IMR-90 (cell line): ENCODE data around the gene ADAMTS6. TPM values are rescaled to one million over a fixed set of nuclear protein-coding genes. Genes with fewer than 3 reads are reported as not detected.
"Not testable (repeated sequence)": the region's sequence is repeated elsewhere in the genome, so short reads cannot be mapped to it uniquely, and the experiment has no call there.

ENCODE experiments used
- ATAC-seq: fragments of 200-7000 bp; cut with Tn5 transposase; 2 replicates; pipeline ENCODE4 v1.9.1; 2020; ENCODE audit warnings: low read depth, mild to moderate bottlenecking, moderate library complexity
- BruUV-seq: library from RNA; stranded (reverse); fragments of 400-500 nt; replicated peaks from 2 replicates; lab custom pipeline; 2021; lab: Mats Ljungman, UMichigan
- CTCF ChIA-PET: fragments of 300-600 bp; formaldehyde crosslinking; extraction: SDS; loops from one replicate; lab custom pipeline; 2021; ENCODE audit warnings: antibody characterized with exemption; lab: Yijun Ruan, JAX
- POLR2A ChIA-PET: fragments of 300-600 bp; sonication (Branson Sonifier 250); formaldehyde crosslinking; loops from one replicate; lab custom pipeline; 2022; ENCODE audit warnings: antibody characterized with exemption; ENCODE audit not compliant: unreplicated experiment; lab: Charles Lee
- DNase-seq: peaks from one replicate; pipeline ENCODE4 v3.0.0; 2013
- H2AFZ ChIP-seq: replicated peaks from 2 replicates; pipeline ENCODE3; 2013; ENCODE audit warnings: low read length, mild to moderate bottlenecking; ENCODE audit not compliant: poor library complexity
- H2AK5ac ChIP-seq: 2 replicates; pipeline ENCODE4 v1.6.1; 2013; ENCODE audit warnings: low read depth, low read length, inconsistent platforms
- H2AK9ac ChIP-seq: replicated peaks from 2 replicates; pipeline ENCODE3; 2013; ENCODE audit warnings: mild to moderate bottlenecking, low read depth, low read length, moderate library complexity; ENCODE audit not compliant: poor library complexity
- H2BK120ac ChIP-seq: 2 replicates; pipeline ENCODE4 v1.6.1; 2013; ENCODE audit warnings: low read depth, low read length, inconsistent platforms
- H2BK15ac ChIP-seq: 3 replicates; pipeline ENCODE4 v1.6.1; 2013; ENCODE audit warnings: low read depth, low read length, inconsistent platforms
- H2BK20ac ChIP-seq: 2 replicates; pipeline ENCODE4 v1.6.1; 2013; ENCODE audit warnings: low read depth, mild to moderate bottlenecking, inconsistent platforms, low read length, moderate library complexity
- H2BK5ac ChIP-seq: 2 replicates; pipeline ENCODE4 v1.6.1; 2013; ENCODE audit warnings: mild to moderate bottlenecking, low read depth, low read length, inconsistent platforms; ENCODE audit not compliant: poor library complexity, severe bottlenecking
- H3K14ac ChIP-seq: replicated peaks from 2 replicates; pipeline ENCODE4 v1.6.1; 2013; ENCODE audit warnings: low read depth, low read length, inconsistent platforms
- H3K18ac ChIP-seq: 2 replicates; pipeline ENCODE4 v1.6.1; 2013; ENCODE audit warnings: low read depth, low read length, control low read depth
- H3K23ac ChIP-seq: 2 replicates; pipeline ENCODE4 v1.6.1; 2013; ENCODE audit warnings: low read depth, low read length, inconsistent platforms
- H3K27ac ChIP-seq: 2 replicates; pipeline ENCODE4 v1.5.1; 2013; ENCODE audit warnings: mild to moderate bottlenecking, control low read depth, low read length; ENCODE audit not compliant: insufficient read depth
- H3K27me3 ChIP-seq: 2 replicates; pipeline ENCODE4 v1.6.1; 2013; ENCODE audit warnings: low read length; ENCODE audit not compliant: control insufficient read depth, insufficient read depth
- H3K36me3 ChIP-seq: 2 replicates; pipeline ENCODE4 v1.6.1; 2013; ENCODE audit warnings: low read length, mixed read lengths; ENCODE audit not compliant: control insufficient read depth, insufficient read depth
- H3K4ac ChIP-seq: 2 replicates; pipeline ENCODE4 v1.6.1; 2013; ENCODE audit warnings: low read depth, low read length, inconsistent platforms
- H3K4me1 ChIP-seq: 2 replicates; pipeline ENCODE4 v1.6.1; 2013; ENCODE audit warnings: low read length, mixed read lengths; ENCODE audit not compliant: control insufficient read depth, insufficient read depth
- H3K4me2 ChIP-seq: 2 replicates; pipeline ENCODE4 v1.6.1; 2013; ENCODE audit warnings: low read depth, mild to moderate bottlenecking, control low read depth, low read length, moderate library complexity
- H3K4me3 ChIP-seq: 2 replicates; pipeline ENCODE4 v1.5.1; 2013; ENCODE audit warnings: low read depth, mild to moderate bottlenecking, control low read depth, low read length, moderate library complexity; ENCODE audit not compliant: insufficient read depth
- H3K56ac ChIP-seq: 2 replicates; pipeline ENCODE4 v1.6.1; 2013; ENCODE audit warnings: low read length, inconsistent platforms; ENCODE audit not compliant: insufficient read depth; ENCODE audit errors: extremely low read depth
- H3K79me1 ChIP-seq, 2 experiments: 2 replicates each; pipeline ENCODE4 v1.6.1; 2013; ENCODE audit warnings: low read length in 2 of 2, inconsistent platforms in 1 of 2, low read depth in 1 of 2
- H3K9ac ChIP-seq: 2 replicates; pipeline ENCODE4 v1.6.1; 2013; ENCODE audit warnings: low read depth, low read length, control low read depth
- H3K9me1 ChIP-seq: 2 replicates; pipeline ENCODE4 v1.6.1; 2013; ENCODE audit warnings: low read length, inconsistent platforms; ENCODE audit not compliant: insufficient read depth
- H3K9me3 ChIP-seq: 2 replicates; pipeline ENCODE4 v1.6.1; 2013; ENCODE audit warnings: low read length; ENCODE audit not compliant: control insufficient read depth, insufficient read depth
- H4K20me1 ChIP-seq: 2 replicates; pipeline ENCODE4 v1.6.1; 2013; ENCODE audit warnings: low read length, inconsistent platforms; ENCODE audit not compliant: insufficient read depth
- H4K5ac ChIP-seq: 2 replicates; pipeline ENCODE4 v1.6.1; 2013; ENCODE audit warnings: mild to moderate bottlenecking, low read depth, low read length, control low read depth
- H4K8ac ChIP-seq, 2 experiments: 2 replicates each; pipeline ENCODE4 v1.6.1; 2013; ENCODE audit warnings: low read depth in 2 of 2, low read length in 2 of 2, control low read depth in 1 of 2, inconsistent platforms in 1 of 2
- H4K91ac ChIP-seq: 2 replicates; pipeline ENCODE4 v1.6.1; 2013; ENCODE audit warnings: low read depth, low read length, inconsistent platforms; ENCODE audit not compliant: insufficient read depth
- MXI1 ChIP-seq: IDR thresholded peaks from 2 replicates; pipeline ENCODE4 v1.6.1; 2012; ENCODE audit warnings: low read depth, mild to moderate bottlenecking, low read length, moderate library complexity, borderline replicate concordance
- SMC3 ChIP-seq: fragments of 150-350 bp; IDR thresholded peaks from 2 replicates; pipeline ENCODE4 v1.6.1; 2016; ENCODE audit warnings: low read depth, mild to moderate bottlenecking, antibody characterized with exemption, low read length, moderate library complexity
- WGBS, 2 experiments: methylation state at CpG; one replicate each; pipeline versions ENCODE4 v1.1.5 to v1.1.7; 2013; ENCODE audit warnings: missing lambda C conversion rate in 2 of 2; ENCODE audit not compliant: insufficient read length in 1 of 2; ENCODE audit errors: extremely low coverage in 2 of 2; 5-methylcytosine and 5-hydroxymethylcytosine counted together
- dilution Hi-C: fragments of 300-500 bp; cut with HindIII; formaldehyde crosslinking; loops from one replicate; pipeline ENCODE4 v1.14.3; 2018; ENCODE audit warnings: low sequenced_read_pairs; ENCODE audit not compliant: unreplicated experiment
- in situ Hi-C: fragments of 300-500 bp; cut with MboI; formaldehyde crosslinking; loops from 3 replicates; pipeline ENCODE4 v1.14.3; 2019; ENCODE audit warnings: low sequenced_read_pairs, inconsistent platforms, mixed read lengths
- intact Hi-C: fragments of 100-400 bp; cut with micrococcal nuclease; formaldehyde crosslinking; loops from 2 replicates; pipeline ENCODE4 v1.10.0; 2022
- polyA plus RNA-seq, 3 experiments: library from polyadenylated mRNA; depleted of rRNA; stranded (reverse); fragments of >200 nt; gene quantifications; 2 replicates each; pipeline ENCODE4 v1.2.3, GENCODE V29; 2012; ENCODE audit warnings: low replicate concordance in 1 of 3
- total RNA-seq: library from RNA; depleted of rRNA; stranded (reverse); fragments of >200 nt; gene quantifications from 2 replicates; pipeline ENCODE4 v1.2.3, GENCODE V29; 2012

ADAMTS6 gene
- total and polyA plus RNA-seq, 2 of the 4 experiments (the other 2 are of a cell fraction) = 23.9 to 173 TPM

- Histone ChIP-seq H4K5ac (no peak overlapping the region), H2AK9ac (no peak overlapping the region), H3K27me3 (no peaks in the 10 kb centered on the region), H3K56ac (no peak overlapping the region), H3K4ac (no peak overlapping the region), H2BK120ac (no peak overlapping the region), H2BK15ac (no peak overlapping the region), H3K36me3 (no peaks in the 10 kb centered on the region), H3K9ac (no peak overlapping the region), H3K4me2 (no peak overlapping the region), H3K27ac (no peak overlapping the region), H4K20me1 (no peaks in the 10 kb centered on the region), H3K9me3 (no peaks in the 10 kb centered on the region), H2AK5ac (no peak overlapping the region), H2BK20ac (no peak overlapping the region), H3K79me1 (peaks cover 0 to 3% of the 10 kb centered on the region in 2 experiments; a peak in 2 of 4 replicates), H4K91ac (no peak overlapping the region), H3K4me3 (no peak overlapping the region), H2BK5ac (no peak overlapping the region), H3K14ac (no peak overlapping the region), H2AFZ (no peak overlapping the region), H3K9me1 (0 out of 2 replicates have a peak, but pooled peaks cover 2% of the 10 kb centered on the region), H3K23ac (no peak overlapping the region), H3K4me1 (peaks cover 3% of the 10 kb centered on the region), H4K8ac (no peak overlapping the region), H3K18ac (no peak overlapping the region)
- no TSS peak for BruUV-seq
- TF ChIP-seq SMC3 (no peak), MXI1 (no peak)
- no CpG with 5 or more reads among the region's 1 CpG for WGBS, 2 experiments
- DNase-seq (no peak), ATAC-seq (no peak)
- ChIA-PET CTCF (no interaction called here), POLR2A (no interaction called here)
- in situ Hi-C loops (no loop called here), intact Hi-C loops (no loop called here), dilution Hi-C loops (no loop called here)
These were observed 157.5 kb downstream of the ADAMTS6 start for GRCh38 chr5:65324226-65324625.

GRCh38 chr5:65320704-65321103 lies 161.0 kb downstream of the ADAMTS6 start:
- H3K23ac ChIP-seq, H2AK5ac ChIP-seq, H4K8ac ChIP-seq, H2BK20ac ChIP-seq, POLR2A ChIA-PET, H4K91ac ChIP-seq, H3K9ac ChIP-seq, H3K14ac ChIP-seq, H2BK15ac ChIP-seq, H3K4me3 ChIP-seq, H3K27ac ChIP-seq, BruUV-seq, in situ Hi-C loops, H4K20me1 ChIP-seq, H3K36me3 ChIP-seq, H3K56ac ChIP-seq, H2BK120ac ChIP-seq, H3K27me3 ChIP-seq, dilution Hi-C loops, ATAC-seq, H3K9me3 ChIP-seq, H2AK9ac ChIP-seq, CTCF ChIA-PET, intact Hi-C loops, H3K4me1 ChIP-seq, H3K18ac ChIP-seq, H2BK5ac ChIP-seq, DNase-seq, H4K5ac ChIP-seq, H3K9me1 ChIP-seq, H3K79me1 ChIP-seq, H2AFZ ChIP-seq, H3K4me2 ChIP-seq, H3K4ac ChIP-seq: not testable (repeated sequence)
- WGBS, 2 experiments = no CpG with 5 or more reads among the region's 1 CpG
